ENCODE results near the gene STRIP1. TPM values are rescaled to one million over a fixed set of nuclear protein-coding genes. Genes with fewer than 3 reads are reported as not detected.
A peak's percentile ranks its signal among the peaks of the same experiment; 100 is the strongest.

STRIP1 gene
- total RNA-seq, 1 donor from 2014 or later: 20.0 TPM

DNA sequence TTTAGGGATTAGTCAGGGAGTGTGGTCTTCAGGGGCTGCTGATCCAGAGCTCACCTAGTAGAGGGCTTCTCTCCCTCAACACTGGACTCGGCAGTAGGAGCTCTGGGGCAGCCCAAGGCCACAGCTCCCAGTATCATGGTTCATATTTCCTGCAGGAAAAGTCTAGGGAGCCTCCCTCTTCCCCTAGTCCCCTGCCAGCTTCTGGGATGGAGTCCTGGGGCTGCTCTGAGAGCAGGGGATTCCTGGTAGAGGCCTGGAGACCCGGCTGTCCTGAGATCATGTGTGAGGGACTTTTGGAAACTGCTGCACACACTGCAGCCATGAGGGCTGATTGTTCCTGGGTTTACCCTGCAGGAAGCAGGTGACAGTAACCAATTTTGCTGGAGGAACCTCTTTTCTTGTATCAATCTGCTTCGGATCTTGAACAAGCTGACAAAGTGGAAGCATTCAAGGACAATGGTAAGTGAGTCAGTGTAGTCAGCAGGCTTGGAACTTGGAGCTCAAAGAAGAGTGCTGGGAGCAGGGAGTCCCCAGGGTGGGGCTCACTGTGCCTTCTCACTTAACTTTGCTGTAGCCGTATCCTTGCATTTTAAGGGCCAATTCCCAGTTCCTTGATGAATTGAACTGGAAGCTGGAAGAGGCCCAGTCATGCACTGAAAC is 16.3 kb downstream of the STRIP1 start:
- Histone ChIP-seq H3K36me3 (peaks cover 95 to 97% of the 10 kb centered on the region in 2 donors), H3K4me3 (no peak overlapping the region), H3K27ac (peak overlapping the region in 1 of 2 donors; percentile 13), H3K9me3 (no peaks in the 10 kb centered on the region), H3K4me1 (no peaks in the 10 kb centered on the region), H3K27me3 (no peaks in the 10 kb centered on the region)
- no peak for DNase-seq (ENCODE audit: low spot score in 2 of 2)
- TF ChIP-seq, protein P1, sequence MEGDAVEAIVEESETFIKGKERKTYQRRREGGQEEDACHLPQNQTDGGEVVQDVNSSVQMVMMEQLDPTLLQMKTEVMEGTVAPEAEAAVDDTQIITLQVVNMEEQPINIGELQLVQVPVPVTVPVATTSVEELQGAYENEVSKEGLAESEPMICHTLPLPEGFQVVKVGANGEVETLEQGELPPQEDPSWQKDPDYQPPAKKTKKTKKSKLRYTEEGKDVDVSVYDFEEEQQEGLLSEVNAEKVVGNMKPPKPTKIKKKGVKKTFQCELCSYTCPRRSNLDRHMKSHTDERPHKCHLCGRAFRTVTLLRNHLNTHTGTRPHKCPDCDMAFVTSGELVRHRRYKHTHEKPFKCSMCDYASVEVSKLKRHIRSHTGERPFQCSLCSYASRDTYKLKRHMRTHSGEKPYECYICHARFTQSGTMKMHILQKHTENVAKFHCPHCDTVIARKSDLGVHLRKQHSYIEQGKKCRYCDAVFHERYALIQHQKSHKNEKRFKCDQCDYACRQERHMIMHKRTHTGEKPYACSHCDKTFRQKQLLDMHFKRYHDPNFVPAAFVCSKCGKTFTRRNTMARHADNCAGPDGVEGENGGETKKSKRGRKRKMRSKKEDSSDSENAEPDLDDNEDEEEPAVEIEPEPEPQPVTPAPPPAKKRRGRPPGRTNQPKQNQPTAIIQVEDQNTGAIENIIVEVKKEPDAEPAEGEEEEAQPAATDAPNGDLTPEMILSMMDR (IDR thresholded peaks at IDR 0.05): no peak
- intact Hi-C loops (cut with DNase I): no loop called here

DNA sequence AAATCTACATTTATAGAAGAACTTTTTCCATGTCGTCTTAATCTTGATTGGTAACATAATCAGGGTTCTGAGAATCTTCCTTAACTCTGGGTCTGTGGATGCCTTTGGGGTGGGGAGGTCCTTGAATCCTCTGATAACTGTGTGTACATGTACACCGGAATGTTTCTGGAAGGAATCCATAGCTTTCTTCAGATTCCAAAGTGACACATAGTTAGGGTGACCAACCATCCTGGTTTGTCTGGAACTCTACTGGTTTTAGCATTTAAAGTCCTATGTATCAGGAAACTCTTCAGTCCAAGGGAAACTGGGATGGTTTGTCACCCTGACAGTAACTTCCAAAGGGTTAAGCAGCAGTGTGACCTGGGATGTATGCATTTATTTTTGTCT is 16.8 kb downstream of the STRIP1 start:
- Histone ChIP-seq H3K27me3 (no peaks in the 10 kb centered on the region), H3K4me1 (no peaks in the 10 kb centered on the region), H3K27ac (no peak overlapping the region), H3K9me3 (no peaks in the 10 kb centered on the region), H3K36me3 (peaks cover 95 to 97% of the 10 kb centered on the region in 2 donors), H3K4me3 (no peak overlapping the region)
- DNase-seq (ENCODE audit: low spot score in 2 of 2): no peak
- intact Hi-C loops (cut with DNase I): no loop called here
- TF ChIP-seq, protein P1 (IDR thresholded peaks at IDR 0.05): no peak

DNA sequence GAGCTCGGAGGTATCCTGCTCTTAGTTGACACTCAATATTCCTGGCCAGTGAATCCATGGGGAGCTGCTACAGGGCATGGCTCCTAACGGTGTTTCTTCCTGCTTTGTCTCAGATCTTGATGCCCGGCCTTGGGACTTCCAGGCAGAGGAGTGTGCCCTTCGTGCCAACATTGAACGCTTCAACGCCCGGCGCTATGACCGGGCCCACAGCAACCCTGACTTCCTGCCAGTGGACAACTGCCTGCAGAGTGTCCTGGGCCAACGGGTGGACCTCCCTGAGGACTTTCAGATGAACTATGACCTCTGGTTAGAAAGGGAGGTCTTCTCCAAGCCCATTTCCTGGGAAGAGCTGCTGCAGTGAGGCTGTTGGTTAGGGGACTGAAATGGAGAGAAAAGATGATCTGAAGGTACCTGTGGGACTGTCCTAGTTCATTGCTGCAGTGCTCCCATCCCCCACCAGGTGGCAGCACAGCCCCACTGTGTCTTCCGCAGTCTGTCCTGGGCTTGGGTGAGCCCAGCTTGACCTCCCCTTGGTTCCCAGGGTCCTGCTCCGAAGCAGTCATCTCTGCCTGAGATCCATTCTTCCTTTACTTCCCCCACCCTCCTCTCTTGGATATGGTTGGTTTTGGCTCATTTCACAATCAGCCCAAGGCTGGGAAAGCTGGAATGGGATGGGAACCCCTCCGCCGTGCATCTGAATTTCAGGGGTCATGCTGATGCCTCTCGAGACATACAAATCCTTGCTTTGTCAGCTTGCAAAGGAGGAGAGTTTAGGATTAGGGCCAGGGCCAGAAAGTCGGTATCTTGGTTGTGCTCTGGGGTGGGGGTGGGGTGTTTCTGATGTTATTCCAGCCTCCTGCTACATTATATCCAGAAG is 19.4 kb downstream of the STRIP1 start:
- Histone ChIP-seq H3K4me3 (no peak overlapping the region), H3K36me3 (peaks cover 81 to 97% of the 10 kb centered on the region in 2 donors), H3K9me3 (no peaks in the 10 kb centered on the region), H3K27ac (no peak overlapping the region), H3K27me3 (no peaks in the 10 kb centered on the region), H3K4me1 (no peaks in the 10 kb centered on the region)
- intact Hi-C loops (cut with DNase I): loop anchor here (1.0 kb wide), 1 partner anchor 53 kb away; no protein-coding TSS in a partner anchor
- peak in 1 of 2 donors; percentile 74 for DNase-seq (ENCODE audit: low spot score in 2 of 2)
- TF ChIP-seq, protein P1 (IDR thresholded peaks at IDR 0.05): peak; percentile 72 to 94 (median 91)

DNA sequence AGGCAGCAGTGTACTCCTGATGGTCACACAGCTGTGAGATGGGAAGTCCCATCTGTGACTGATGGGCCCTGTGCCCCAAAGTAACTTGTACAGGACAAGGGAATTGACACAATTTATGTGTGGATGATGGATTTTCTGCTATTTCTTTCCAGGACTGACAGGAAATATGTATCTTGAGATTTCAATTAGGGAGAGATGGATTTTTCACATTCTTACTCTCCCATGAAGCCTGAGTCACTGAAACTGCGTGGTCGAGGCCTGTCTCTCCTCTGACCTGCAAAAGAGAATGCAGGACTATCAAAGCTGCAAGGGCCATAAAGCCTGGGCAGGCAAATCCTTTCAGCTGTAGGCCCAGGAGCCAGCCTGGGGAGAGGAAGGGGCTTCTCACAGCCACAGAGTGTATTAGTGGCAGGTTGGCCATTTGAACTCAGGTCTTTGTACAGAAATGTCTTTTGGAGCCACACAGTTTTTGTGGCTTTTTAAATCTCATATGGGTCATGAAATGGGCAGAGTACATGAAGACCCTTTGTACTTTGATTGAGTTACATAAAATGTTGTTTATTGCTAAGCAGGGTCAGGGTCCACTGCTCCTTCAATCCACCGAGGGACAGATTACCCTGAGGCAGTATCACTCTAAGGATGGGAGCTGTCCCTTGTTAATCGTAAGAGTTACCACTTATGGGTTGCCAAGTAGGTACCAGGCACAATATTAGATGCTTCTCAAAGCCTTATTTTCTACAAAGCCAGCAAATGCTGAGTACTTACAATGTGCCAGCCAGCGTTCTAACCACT is 21.3 kb downstream of the STRIP1 start:
- Histone ChIP-seq H3K9me3 (no peaks in the 10 kb centered on the region), H3K4me1 (no peaks in the 10 kb centered on the region), H3K4me3 (no peak overlapping the region), H3K36me3 (peaks cover 63 to 88% of the 10 kb centered on the region in 2 donors), H3K27me3 (no peaks in the 10 kb centered on the region), H3K27ac (no peak overlapping the region)
- no peak for DNase-seq (ENCODE audit: low spot score in 2 of 2)
- intact Hi-C loops (cut with DNase I): no loop called here
- TF ChIP-seq, protein P1 (IDR thresholded peaks at IDR 0.05): no peak

DNA sequence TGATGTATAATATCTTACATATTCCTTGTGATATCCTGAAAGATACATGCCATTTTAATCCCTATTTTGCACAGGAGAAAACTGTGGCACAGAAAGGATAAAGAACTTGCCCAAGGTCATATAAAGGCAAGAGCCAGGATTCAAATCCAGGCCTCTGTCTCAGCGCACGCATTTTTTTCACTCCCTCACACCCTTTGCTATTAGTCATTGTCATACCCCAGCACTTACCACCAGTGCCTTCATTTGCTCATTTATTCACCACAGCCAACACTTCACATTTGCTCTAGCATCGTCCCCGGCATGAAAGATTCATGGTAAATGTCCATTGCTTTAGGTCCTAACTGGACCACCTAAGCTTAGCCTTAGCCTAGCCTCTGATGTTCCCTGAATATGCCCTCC is 21.9 kb downstream of the STRIP1 start:
- peaks cover 58 to 83% of the 10 kb centered on the region in 2 donors for H3K36me3 ChIP-seq
- no peak overlapping the region for H3K4me3 ChIP-seq
- no peak overlapping the region for H3K27ac ChIP-seq
- intact Hi-C loops (cut with DNase I): no loop called here
- no peaks in the 10 kb centered on the region for H3K27me3 ChIP-seq
- no peaks in the 10 kb centered on the region for H3K4me1 ChIP-seq
- no peaks in the 10 kb centered on the region for H3K9me3 ChIP-seq
- no peak for DNase-seq (ENCODE audit: low spot score in 2 of 2)
- TF ChIP-seq, protein P1 (IDR thresholded peaks at IDR 0.05): no peak

Data from ascending aorta (tissue), 2 donors.